Endothelial cell (in vitro differentiated cells): ENCODE measurements around the gene GRIN2A. TPM values are rescaled to one million over a fixed set of nuclear protein-coding genes. Genes with fewer than 3 reads are reported as not detected.

ENCODE experiments used
- DNase-seq: peaks from one replicate; pipeline ENCODE4 v3.0.0; 2021; ENCODE audit warnings: low spot score
- H3K27ac Mint-ChIP-seq: one replicate; pipeline ENCODE4 v1.8.0; 2021; ENCODE audit warnings: mixed read lengths, inconsistent platforms; ENCODE audit not compliant: unreplicated experiment
- H3K27me3 Mint-ChIP-seq: one replicate; pipeline ENCODE4 v1.8.0; 2021; ENCODE audit warnings: mild to moderate bottlenecking, moderate library complexity, mixed read lengths, inconsistent platforms; ENCODE audit not compliant: unreplicated experiment
- H3K36me3 Mint-ChIP-seq: one replicate; pipeline ENCODE4 v1.8.0; 2021; ENCODE audit warnings: mild to moderate bottlenecking, low read depth, mixed read lengths, inconsistent platforms; ENCODE audit not compliant: unreplicated experiment
- H3K4me1 Mint-ChIP-seq: one replicate; pipeline ENCODE4 v1.8.0; 2021; ENCODE audit warnings: mild to moderate bottlenecking, mixed read lengths, inconsistent platforms; ENCODE audit not compliant: unreplicated experiment
- H3K4me3 Mint-ChIP-seq: one replicate; pipeline ENCODE4 v1.8.0; 2021; ENCODE audit warnings: mild to moderate bottlenecking, mixed read lengths, inconsistent platforms; ENCODE audit not compliant: unreplicated experiment
- H3K9me3 Mint-ChIP-seq: one replicate; pipeline ENCODE4 v1.8.0; 2021; ENCODE audit warnings: mixed read lengths, inconsistent platforms; ENCODE audit not compliant: unreplicated experiment
- total RNA-seq: library from RNA; stranded (reverse); fragmentation: NEBNext Ultra II Directional; extraction: Animal tissue kit (Norgen Biotek cat#: 25700); gene quantifications from one replicate; pipeline ENCODE4 v1.2.1, GENCODE V29; 2021; ENCODE audit not compliant: unreplicated experiment
- TF ChIP-seq, protein P1 (sequence below): fragments of 200-600 bp; sonication (generic); IDR thresholded peaks from one replicate; pipeline ENCODE4 v1.5.0; 2021; ENCODE audit warnings: antibody characterized with exemption; ENCODE audit not compliant: unreplicated experiment

The GRIN2A gene
- total RNA-seq, 1 donor from 2014 or later = 0.03 TPM

DNA sequence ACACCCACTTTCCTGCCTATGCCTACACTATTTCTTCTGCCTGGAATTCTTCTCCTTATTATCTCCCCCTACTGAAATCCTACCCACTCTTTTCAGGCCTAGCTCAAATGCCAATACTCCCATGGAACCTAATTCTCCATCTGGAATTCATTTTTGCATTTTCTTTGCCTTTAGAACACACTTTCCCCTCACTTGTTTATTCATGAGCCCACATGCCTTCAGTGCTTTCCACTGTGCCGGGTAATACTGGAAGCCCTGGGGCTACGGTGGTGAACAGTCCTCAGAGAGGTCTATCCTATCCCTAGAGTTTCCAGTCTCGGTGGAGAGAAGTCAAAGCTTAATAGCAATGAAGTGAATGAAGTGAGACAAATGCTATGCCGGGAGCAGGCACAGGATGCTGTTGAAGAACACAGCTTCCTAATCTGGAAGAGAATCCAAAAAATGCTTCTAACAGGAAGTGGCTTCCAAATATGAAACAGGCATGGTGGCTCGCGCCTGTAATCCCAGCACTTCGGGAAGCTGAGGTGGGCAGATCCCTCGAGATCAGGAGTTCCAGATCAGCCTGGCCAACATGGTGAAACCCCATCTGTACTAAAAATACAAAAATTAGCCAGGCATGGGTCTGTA lies 322.4 kb downstream of the GRIN2A start:
- H3K4me1 Mint-ChIP-seq = peaks cover 12% of the 10 kb centered on the region
- H3K9me3 Mint-ChIP-seq = no peaks in the 10 kb centered on the region
- TF ChIP-seq, protein P1, sequence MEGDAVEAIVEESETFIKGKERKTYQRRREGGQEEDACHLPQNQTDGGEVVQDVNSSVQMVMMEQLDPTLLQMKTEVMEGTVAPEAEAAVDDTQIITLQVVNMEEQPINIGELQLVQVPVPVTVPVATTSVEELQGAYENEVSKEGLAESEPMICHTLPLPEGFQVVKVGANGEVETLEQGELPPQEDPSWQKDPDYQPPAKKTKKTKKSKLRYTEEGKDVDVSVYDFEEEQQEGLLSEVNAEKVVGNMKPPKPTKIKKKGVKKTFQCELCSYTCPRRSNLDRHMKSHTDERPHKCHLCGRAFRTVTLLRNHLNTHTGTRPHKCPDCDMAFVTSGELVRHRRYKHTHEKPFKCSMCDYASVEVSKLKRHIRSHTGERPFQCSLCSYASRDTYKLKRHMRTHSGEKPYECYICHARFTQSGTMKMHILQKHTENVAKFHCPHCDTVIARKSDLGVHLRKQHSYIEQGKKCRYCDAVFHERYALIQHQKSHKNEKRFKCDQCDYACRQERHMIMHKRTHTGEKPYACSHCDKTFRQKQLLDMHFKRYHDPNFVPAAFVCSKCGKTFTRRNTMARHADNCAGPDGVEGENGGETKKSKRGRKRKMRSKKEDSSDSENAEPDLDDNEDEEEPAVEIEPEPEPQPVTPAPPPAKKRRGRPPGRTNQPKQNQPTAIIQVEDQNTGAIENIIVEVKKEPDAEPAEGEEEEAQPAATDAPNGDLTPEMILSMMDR = no peak
- no peak overlapping the region for H3K27ac Mint-ChIP-seq
- H3K27me3 Mint-ChIP-seq = no peaks in the 10 kb centered on the region
- no peak for DNase-seq
- no peaks in the 10 kb centered on the region for H3K36me3 Mint-ChIP-seq
- H3K4me3 Mint-ChIP-seq = no peak overlapping the region

DNA sequence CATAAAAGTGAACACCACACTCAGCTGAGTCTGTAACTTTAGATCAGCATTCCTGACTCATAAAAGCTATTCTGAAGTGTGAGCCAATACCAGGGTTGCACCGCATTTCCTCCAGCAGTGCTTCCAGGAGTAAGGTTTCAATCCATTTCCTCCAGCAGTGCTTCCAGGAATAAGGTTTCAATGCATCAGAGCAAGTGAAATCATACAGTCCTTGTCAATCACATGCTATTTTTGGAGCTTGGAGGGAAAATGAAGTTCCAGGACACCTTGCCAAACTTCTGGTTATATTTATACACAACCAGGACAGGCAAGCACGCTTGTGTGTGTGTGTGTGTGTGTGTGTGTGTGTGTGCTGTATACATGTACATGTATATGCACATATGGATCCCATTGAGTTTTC lies 327.6 kb downstream of the GRIN2A start:
- Mint-ChIP-seq H3K9me3 (no peaks in the 10 kb centered on the region), H3K4me3 (no peak overlapping the region), H3K4me1 (peaks cover 2% of the 10 kb centered on the region), H3K36me3 (no peaks in the 10 kb centered on the region), H3K27me3 (peaks cover 2% of the 10 kb centered on the region), H3K27ac (no peak overlapping the region)
- DNase-seq = no peak
- TF ChIP-seq, protein P1 = no peak

DNA sequence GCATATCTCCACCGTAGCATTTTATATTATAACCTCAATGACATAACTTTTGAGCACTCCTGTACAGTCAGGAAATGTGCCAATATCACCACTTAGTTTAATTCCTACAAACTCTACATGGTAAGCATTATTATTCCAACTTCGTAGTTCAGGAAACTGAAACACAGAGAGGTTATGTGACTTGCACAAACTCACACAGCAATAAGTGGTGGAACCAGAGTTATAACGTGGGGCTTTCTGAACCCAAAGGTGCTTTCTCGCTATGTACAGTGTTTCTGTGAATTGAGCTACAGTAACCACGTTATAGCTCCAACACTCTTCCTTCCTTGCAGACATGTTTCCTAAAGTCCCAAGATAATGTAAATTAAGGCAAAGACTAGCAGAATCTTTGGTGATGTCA lies 330.2 kb downstream of the GRIN2A start:
- Mint-ChIP-seq H3K27ac (no peak overlapping the region), H3K4me3 (no peak overlapping the region), H3K4me1 (no peaks in the 10 kb centered on the region), H3K27me3 (peaks cover 2% of the 10 kb centered on the region), H3K36me3 (no peaks in the 10 kb centered on the region), H3K9me3 (no peaks in the 10 kb centered on the region)
- no peak for DNase-seq
- TF ChIP-seq, protein P1 = no peak

DNA sequence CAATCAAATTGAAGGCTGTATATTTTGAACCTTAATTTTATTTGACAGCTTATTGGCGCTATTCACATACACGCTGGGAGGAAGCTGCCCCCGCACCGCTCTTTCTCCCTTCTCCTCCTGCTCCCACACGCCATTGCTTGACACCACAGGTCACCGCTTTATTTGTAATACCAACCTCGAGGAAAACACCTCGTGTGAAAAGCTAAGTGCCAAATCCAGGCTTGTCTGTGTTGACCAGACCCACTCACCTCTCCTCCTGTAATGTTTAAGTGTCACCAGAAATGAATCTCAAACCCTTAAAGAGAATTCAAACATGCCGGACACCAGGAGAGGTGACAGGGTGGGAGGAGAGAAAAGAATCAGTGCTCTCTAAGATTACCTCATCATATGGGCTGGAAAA lies 331.4 kb downstream of the GRIN2A start:
- no peaks in the 10 kb centered on the region for H3K4me1 Mint-ChIP-seq
- H3K27me3 Mint-ChIP-seq = peaks cover 2% of the 10 kb centered on the region
- DNase-seq = no peak
- H3K4me3 Mint-ChIP-seq = no peak overlapping the region
- TF ChIP-seq, protein P1 = no peak
- no peaks in the 10 kb centered on the region for H3K9me3 Mint-ChIP-seq
- no peak overlapping the region for H3K27ac Mint-ChIP-seq
- no peaks in the 10 kb centered on the region for H3K36me3 Mint-ChIP-seq

DNA sequence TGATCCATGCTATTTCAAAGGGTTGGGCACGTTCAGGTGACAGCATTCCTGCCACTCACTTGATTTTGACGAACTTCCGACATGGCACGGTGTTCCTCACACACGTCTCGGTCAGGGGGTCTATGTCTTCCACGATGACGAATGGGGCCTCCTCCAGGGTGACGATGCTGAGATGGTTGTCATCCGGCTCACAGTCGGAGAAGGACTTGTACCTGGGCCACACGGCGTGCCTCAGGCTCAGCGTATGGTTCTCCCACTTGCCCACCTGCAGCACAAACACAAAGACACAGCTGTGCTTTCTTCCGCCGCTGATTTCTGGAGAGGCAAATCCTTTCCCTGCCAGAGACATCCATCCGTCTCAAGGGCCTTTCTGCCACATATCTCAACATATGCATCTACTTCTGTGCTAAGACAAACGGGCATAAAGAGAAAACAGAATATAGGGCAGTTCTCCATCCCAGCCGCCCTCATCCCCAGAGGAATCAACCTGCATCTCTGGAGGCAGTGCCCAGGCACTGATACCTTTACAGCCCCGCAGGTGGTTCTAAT lies 332.5 kb downstream of the GRIN2A start:
- Mint-ChIP-seq H3K9me3 (no peaks in the 10 kb centered on the region), H3K4me1 (no peaks in the 10 kb centered on the region), H3K36me3 (no peaks in the 10 kb centered on the region), H3K27me3 (peaks cover 2% of the 10 kb centered on the region), H3K4me3 (no peak overlapping the region), H3K27ac (no peak overlapping the region)
- no peak for DNase-seq
- TF ChIP-seq, protein P1 = no peak
